Peyer's patch (tissue), 4 donors: ENCODE measurements around the gene SLC16A13. TPM values are rescaled to one million over a fixed set of nuclear protein-coding genes. Genes with fewer than 3 reads are reported as not detected.

ENCODE experiments used
- DNase-seq, 3 donors: peaks; one replicate each; pipeline ENCODE4 v3.0.0-alpha.2; 2017 to 2019
- H3K27ac ChIP-seq, 4 donors: fragments of 200-600 bp; sonication (generic); one replicate each; pipeline ENCODE4 v1.5.1; 2016 to 2019
- H3K27me3 ChIP-seq, 2 donors: fragments of 200-600 bp; sonication (generic); one replicate each; pipeline ENCODE4 v1.5.1; 2019
- H3K36me3 ChIP-seq, 3 donors: fragments of 200-600 bp; sonication (generic); one replicate each; pipeline ENCODE4 v1.5.1; 2016 to 2019
- H3K4me1 ChIP-seq, 4 donors: fragments of 200-600 bp; sonication (generic); one replicate each; pipeline ENCODE4 v1.5.1; 2016 to 2019
- H3K4me3 ChIP-seq, 4 donors: fragments of 200-600 bp; sonication (generic); 1 replicate in 3 of 4; 2 replicates in 1 of 4; pipeline ENCODE4 v1.5.1; 2016 to 2019; ENCODE audit warnings: mild to moderate bottlenecking in 1 of 4
- H3K9me3 ChIP-seq, 4 donors: fragments of 200-600 bp; sonication (generic); one replicate each; pipeline ENCODE4 v1.5.1; 2016 to 2019; ENCODE audit warnings: mild to moderate bottlenecking in 1 of 4
- CTCF ChIP-seq, 6 experiments: fragments of 450-650 bp in 4 of 6; fragments of 200-600 bp in 2 of 6; sonication (generic) in 1 of 6; IDR thresholded peaks; one replicate each; pipeline ENCODE4 v1.5.1; 2017 to 2019; ENCODE audit warnings: antibody characterized with exemption in 6 of 6, mild to moderate bottlenecking in 3 of 6, moderate library complexity in 1 of 6
- POLR2A ChIP-seq, 2 donors: fragments of 450-650 bp; IDR thresholded peaks; one replicate each; pipeline ENCODE4 v1.5.1; 2017; ENCODE audit warnings: antibody characterized with exemption in 2 of 2, mild to moderate bottlenecking in 2 of 2, moderate library complexity in 2 of 2
- total RNA-seq, 4 donors: library from RNA; depleted of rRNA; stranded (reverse); fragments of >200 nt; gene quantifications; one replicate each; pipeline ENCODE4 v1.1.0, GENCODE V29; 2016

SLC16A13 gene
- total RNA-seq, 4 donors from 2014 or later: 7.5 to 16.4 (median 8.8) TPM

- peaks cover 2 to 52% (median 17%) of the 10 kb centered on the region in 4 donors for H3K4me1 ChIP-seq
These were observed 16.4 kb upstream of the SLC16A13 start for GRCh38 chr17:7019367-7019766.

GRCh38 chr17:7019839-7020519 is 15.8 kb upstream of the SLC16A13 start:
- peaks cover 2 to 52% (median 17%) of the 10 kb centered on the region in 4 donors for H3K4me1 ChIP-seq
- H3K4me3 ChIP-seq: peak overlapping the region; percentile 10 to 53 (median 29)
- TF ChIP-seq CTCF (IDR thresholded peaks at IDR 0.05) (no peak), POLR2A (IDR thresholded peaks at IDR 0.05) (no peak)

More at GRCh38 chr17:7019367-7019766, 16.4 kb upstream of the SLC16A13 start:
- TF ChIP-seq CTCF (IDR thresholded peaks at IDR 0.05) (no peak), POLR2A (IDR thresholded peaks at IDR 0.05) (no peak)
- H3K36me3 ChIP-seq: no peaks in the 10 kb centered on the region
- H3K27ac ChIP-seq: peak overlapping the region; percentile 62 to 82 (median 72)
- H3K4me3 ChIP-seq: peak overlapping the region; percentile 10 to 53 (median 32)
- H3K27me3 ChIP-seq: no peaks in the 10 kb centered on the region
- DNase-seq: no peak
- H3K9me3 ChIP-seq: no peaks in the 10 kb centered on the region

DNA sequence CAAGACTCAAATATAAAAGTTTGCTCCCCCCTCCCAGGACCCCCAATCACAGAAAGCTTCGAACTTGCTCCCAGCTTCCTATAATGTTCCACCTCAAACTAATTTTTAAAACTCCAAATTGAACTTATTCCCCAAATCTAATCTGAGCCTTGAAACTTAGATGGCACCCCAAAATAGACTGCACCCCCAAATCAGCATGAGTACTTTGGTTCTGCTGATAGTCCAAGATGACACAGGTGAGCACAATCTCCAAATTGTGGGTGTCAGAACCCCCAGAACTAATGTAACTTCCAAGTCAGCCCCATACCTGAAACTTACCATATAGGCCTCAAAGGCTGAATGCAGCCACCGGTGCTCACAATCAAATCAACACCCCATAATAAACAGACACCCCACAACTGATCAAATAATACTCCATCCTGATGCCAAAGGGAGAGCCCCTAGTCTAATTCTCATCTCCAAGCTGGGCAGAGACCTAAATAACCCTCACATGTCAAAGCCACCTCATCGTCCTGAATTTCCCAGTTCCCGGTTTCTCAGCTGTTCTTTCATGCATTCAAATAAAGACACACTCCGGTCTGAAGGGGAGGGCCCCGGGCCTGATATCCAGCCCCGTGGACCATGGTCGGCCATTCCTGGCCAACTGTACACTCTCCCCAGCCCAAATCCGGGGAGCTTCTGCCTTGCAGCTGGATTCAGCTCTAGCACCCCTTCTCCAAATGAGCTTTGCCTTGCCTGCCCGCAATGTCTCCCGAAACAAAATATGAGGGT is 14.7 kb upstream of the SLC16A13 start:
- Histone ChIP-seq H3K27me3 (no peaks in the 10 kb centered on the region), H3K4me3 (no peak overlapping the region), H3K4me1 (peaks cover 2 to 42% (median 14%) of the 10 kb centered on the region in 4 donors), H3K9me3 (no peaks in the 10 kb centered on the region), H3K36me3 (no peaks in the 10 kb centered on the region), H3K27ac (peak overlapping the region in 2 of 4 donors; percentile 45 to 69)
- DNase-seq: no peak
- TF ChIP-seq CTCF (IDR thresholded peaks at IDR 0.05): no peak
- TF ChIP-seq POLR2A (IDR thresholded peaks at IDR 0.05): no peak

More at GRCh38 chr17:7019839-7020519, 15.8 kb upstream of the SLC16A13 start:
- no peaks in the 10 kb centered on the region for H3K27me3 ChIP-seq
- peak overlapping the region; percentile 62 to 82 (median 72) for H3K27ac ChIP-seq
- peak in 1 of 3 donors; percentile 56 for DNase-seq
- no peaks in the 10 kb centered on the region for H3K9me3 ChIP-seq
- no peaks in the 10 kb centered on the region for H3K36me3 ChIP-seq

GRCh38 chr17:7021993-7022778 is 13.6 kb upstream of the SLC16A13 start:
- DNase-seq: peak; percentile 79 to 91 (median 86)
- peak overlapping the region; percentile 4 to 46 (median 35) for H3K4me3 ChIP-seq
- H3K36me3 ChIP-seq: no peaks in the 10 kb centered on the region
- H3K27me3 ChIP-seq: no peaks in the 10 kb centered on the region
- peak; percentile 88 to 96 (median 94) for TF ChIP-seq CTCF (IDR thresholded peaks at IDR 0.05)
- TF ChIP-seq POLR2A (IDR thresholded peaks at IDR 0.05): no peak
- H3K4me1 ChIP-seq: peaks cover 2 to 31% (median 14%) of the 10 kb centered on the region in 4 donors
- no peaks in the 10 kb centered on the region for H3K9me3 ChIP-seq
- peak overlapping the region; percentile 60 to 70 (median 66) for H3K27ac ChIP-seq
